ENCODE data around the gene PRR19. TPM values are rescaled to one million over a fixed set of nuclear protein-coding genes. Genes with fewer than 3 reads are reported as not detected.
A peak's percentile ranks its signal among the peaks of the same experiment; 100 is the strongest.
"Not testable (repeated sequence)": the region's sequence is repeated elsewhere in the genome, so short reads cannot be mapped to it uniquely, and the experiment has no call there.

The PRR19 gene, protein sequence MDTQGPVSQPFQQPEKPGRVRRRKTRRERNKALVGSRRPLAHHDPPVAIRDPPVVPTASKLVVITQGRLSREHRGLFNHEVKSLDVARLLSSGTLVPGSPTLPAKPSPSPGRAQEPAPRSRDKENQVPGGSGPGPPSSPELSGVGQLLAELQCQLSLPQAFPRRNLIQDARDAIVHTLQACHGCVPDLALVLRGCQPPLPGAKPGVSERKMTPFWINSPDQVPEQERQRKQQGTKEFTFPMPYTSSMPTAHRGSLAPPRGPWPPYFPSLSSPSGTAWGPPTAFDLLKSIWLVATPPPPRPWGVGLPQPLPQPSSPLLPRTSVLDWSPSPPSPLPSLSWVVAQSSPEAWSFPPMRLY
- 0.49 TPM for polyA plus RNA-seq (ENCODE audit: insufficient read length)

DNA sequence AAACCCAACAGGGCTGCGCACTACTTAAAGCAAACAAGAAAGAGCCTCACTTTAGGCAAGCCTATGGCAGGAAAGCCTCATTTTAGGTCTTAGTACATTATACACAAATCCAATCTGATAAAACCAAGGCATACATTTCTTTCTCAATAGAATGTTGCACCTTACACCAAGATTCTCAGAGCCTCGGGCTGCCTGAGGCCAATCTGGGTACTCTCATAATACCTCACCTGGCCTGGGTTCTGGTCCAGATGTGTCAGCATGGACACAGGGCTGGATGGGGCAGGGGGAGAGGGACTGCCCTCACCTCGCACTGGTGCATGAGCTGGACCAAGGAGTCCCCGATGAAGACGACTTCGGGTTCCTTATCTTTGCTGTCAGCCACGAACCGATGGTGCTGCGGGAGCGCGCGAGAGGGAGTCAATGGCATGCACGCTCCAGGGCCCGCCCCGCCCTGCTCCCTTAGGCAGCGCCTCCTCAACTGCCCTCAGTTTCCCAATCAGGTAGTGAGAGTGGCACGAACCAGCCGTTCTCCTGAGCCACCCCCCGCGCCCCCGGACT is at the start of gene PRR19:
Gene PRR19 (plus strand): TSS at position 487 of the 558 bp plus-strand sequence. CDS start 7,453 bp downstream, outside the sequence.
- DNase-seq (ENCODE audit: low read depth) = no peak

DNA sequence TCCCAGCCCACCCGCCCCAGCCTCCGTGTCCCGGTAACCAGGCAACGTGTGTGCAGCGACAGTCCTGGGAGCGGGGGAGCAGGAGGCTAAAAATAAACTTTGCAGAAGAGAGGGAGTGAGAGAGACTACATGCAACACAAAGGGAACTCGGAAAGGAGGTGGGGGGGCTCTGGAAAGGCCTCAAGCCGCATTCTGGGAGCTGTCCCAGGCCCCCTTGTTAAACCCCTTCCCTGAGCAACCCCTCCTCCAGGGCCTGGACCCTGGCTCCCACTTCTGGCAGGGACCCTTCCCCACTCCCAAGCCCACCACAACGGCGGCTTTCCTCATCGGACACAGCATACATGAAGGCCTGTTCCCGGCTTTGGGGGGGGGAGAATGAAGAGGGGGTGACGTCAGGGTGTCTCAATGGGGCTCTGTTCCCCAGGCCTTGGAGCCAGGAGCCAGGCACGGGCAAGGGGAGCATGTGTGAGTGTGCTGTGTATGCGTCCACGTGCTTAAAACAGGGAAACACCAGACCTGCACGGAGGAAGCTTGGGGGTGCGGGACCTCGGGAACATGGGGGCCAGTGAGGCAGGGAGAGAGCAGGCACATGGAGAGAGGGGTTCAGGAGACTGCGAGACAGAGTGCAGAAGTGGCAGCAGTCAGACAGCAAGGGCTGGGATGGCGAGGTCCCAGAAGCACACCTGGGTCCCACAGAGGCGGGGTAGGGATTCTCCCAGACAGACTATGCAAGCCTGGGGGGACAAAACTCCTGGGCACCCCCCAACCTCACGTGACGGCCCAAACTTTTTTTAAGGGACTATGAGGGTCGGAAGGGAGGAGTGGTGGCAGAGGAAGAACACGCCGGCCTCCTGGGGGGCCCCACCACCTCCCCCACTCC is 49.3 kb upstream of the PRR19 start:
- no peak for DNase-seq (ENCODE audit: low read depth)

DNA sequence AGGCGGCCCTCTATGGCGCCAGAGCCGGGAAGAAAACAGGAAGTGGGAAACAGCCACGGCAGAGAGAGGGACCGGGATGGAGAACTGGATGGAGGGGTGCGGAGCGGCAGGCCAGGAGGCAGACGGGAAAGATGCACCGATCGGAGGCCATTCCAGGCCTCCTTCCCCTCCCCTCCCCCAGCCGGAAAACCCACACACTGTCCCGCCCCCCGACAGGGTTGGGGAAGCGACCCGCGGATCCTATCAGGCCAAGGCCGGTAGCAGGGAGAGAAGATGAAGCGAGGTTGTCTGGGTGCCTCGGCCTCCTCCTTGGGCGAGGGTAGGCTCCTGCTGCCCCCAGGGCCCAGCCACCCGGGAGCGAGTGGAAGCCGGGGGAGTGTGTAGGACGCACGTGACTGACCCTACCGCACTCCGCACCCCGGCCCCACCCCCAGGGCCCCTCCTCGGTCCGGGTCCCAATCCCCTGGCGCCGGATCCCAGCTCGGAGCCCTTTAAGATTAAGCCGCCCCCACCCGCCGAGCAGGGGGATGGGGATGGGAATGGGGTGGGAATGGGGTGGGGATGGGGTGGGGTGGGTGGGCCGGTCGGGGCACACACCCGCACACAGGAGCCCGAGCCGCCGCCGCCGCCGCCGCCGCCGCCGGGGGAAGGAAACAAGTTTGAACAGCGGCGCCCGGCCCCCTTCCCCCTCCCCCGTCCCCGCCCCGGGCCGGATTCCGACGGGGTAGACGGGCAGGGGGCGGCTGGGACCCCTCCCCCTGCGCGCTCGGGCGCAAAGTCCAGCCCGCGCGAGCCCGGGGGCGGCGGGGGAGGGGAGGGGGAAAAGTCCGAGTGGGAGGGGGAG is 48.5 kb upstream of the PRR19 start:
- DNase-seq (ENCODE audit: low read depth) = no peak

DNA sequence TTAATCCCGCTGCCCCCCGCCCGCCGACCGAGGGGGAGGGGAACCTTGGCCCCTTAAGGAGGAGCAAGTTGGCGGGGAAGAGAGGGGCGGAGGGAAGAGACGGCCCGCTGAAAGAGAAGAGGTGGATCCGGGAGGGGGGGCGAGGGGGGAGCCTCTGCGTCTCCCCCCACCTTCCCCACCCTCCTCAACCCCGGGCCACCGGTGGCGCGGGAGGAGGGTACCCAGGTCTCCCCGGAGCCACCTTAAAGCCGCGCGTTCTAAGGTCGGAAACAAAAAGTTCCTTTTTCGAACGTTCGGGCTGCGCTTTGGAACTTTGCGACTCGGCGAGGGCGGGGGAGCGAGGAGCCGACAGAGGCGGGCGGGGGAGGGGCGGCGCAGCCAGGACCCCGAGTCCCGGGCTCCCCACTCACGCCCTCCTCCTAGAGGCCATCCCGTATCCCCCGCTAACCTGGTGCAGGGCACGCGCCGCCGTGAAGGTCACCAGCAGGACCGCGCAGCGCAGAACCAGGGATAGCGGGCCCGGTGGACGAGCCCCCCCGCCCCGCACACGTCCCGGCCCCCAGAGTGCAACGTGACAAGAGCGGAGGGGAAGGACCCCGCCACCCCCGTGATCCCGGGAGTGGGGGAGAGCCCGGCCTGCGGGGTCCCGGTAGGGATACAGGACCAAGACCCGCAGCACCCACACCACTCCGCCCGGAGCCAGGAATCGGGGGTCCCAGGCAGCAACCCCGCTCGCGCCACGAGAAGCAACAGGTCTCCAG is 47.7 kb upstream of the PRR19 start:
- no peak for DNase-seq (ENCODE audit: low read depth)

DNA sequence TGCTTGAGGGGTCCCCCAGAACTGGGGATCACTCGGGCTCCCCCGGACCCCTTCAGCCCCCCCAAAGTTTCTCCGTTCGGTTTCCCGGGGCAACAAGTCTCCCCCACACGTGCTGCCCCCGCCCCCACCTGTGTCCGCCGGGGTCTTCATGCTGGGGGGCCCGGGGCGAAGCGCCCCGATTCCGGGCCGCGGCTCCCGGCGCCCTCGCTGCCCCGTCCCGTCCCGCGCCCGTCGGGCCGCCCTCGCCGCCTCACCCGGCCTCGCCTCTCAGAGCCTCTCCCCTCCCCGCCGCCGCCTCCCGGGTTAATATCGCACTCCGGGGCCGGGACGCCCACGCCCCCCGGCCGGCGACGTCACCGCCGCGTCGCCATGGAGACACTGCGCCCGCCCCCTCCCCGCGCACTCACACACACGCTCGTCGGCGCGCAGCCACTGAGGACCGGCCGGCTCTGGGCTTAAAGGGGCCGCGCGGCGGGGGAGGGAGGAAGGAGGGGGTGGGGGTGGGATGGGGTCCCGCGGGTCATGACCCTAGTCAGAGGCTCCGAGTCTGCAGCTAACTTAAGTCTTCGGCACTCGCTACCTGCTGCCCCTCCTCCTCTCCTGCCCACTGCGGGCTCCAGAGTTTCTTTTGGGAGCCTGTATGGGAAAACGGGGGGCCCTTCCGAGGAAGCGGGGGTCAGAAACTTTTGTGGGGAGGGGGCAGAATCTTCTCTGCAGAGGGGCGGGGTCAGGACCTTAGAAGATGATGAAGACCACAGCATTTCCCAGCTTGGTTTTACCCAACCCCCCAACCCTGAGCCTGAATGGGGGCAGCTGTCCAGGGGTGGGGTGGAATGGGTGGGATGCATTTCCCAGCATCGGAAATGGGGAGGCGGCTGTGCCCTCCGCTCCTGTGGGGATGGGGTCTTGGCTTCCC is 46.8 kb upstream of the PRR19 start, which contains the start of gene ERF:
Gene ERF (minus strand): TSS at position 279 of the 916 bp plus-strand sequence. CDS start 129 bp downstream, at position 150.
- DNase-seq (ENCODE audit: low read depth) = no peak

DNA sequence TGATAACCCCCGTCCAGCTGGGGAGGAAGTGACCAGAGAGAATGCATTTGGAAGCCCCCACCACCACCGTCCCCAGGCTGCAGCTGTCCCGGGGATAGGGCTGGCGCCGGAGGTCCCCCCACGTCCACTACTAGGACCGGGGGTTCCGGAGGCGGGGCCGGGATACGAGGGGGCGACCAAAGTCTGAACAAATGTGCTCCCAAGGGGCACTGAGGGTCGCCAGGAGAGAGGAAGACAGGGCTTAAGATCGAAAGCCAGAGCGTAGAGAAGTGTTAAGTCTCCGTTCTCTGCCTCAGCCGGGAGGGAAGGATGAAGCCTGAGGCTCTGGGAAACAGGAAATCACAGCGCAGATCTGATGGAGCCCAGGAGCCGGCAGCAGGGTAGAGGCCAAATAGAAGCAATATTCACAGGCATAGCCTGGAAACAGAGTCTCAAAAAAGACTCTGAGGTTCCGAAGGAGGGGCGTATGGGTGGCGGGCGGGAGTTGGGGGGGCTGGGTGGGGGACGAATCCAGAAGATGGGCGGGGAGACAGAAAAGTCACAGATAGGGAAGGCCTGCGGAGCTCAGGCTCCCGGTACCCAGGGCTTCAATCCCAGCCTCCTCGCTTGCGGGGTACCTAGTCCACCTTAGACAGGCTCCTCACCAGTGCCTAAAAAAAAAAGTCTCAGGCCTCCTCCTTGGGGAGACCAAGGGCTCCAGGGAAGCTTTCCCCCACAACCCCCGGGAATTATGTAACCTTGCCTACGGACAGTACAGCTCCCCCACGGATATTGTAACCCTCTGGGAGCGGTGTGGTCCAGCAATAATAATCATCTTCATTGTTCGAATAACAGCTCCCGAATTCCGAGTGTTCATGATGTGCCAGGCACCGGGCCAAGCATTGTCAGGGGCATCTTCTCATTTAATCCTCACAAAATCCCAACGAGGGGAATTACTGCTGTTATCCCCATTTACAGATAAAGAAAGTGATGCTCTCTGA is 45.9 kb upstream of the PRR19 start:
- no peak for DNase-seq (ENCODE audit: low read depth)

DNA sequence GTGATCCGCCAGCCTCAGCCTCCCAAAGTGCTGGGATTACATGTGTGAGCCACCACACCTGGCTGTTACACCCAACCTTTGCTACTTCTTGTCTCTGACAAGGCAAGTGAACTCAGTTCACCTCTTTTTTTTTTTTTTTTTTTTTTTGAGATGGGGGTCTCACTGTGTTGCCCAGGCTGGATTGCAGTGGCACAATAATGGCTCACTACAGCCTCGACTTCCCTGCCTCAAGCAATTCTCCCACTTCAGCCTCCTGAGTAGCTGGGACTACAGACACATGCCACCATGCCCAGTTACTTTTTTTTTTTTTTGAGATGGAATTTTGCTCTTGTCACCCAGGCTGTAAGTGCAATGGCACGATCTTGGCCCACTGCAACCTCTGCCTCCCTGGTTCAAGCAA is 44.1 kb upstream of the PRR19 start:
- not testable (repeated sequence) for DNase-seq (ENCODE audit: low read depth)

DNA sequence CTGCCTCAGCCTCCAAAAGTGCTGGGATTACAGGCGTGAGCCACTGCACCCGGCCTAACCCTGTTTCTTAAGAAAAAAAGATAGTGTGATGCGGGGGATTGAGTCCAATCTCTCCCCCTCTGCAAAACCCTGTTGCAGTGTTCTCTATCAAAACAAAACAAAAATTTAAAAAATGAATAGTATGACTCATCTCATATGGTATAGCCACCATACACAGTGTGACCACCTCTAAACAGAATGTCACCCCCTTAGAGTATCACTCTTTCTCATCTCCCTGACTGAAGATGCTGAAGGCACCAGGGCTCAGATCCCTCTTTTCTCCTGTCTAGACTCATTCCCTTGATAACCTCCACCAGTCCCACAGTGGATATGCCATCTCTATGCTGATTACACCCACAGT is 40.2 kb upstream of the PRR19 start:
- DNase-seq (ENCODE audit: low read depth) = no peak

DNA sequence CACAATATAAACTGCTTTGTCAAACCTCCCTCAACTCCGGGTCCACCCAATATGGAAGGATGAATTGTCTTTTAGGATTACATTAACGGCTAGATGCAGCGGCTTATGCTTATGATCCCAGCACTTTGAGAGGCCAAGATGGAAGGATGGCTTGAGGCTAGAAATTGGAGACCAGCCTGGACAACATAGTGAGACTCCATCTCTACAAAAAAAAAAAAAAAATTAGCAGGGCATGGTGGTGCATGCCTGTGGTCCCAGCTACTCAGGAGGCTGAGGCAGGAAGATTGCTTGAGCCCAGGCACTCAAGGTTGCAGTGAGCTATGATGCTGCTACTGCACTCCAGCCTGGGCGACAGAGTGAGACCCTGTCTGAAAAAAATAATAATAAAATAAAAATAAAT is 35.8 kb upstream of the PRR19 start:
- not testable (repeated sequence) for DNase-seq (ENCODE audit: low read depth)

DNA sequence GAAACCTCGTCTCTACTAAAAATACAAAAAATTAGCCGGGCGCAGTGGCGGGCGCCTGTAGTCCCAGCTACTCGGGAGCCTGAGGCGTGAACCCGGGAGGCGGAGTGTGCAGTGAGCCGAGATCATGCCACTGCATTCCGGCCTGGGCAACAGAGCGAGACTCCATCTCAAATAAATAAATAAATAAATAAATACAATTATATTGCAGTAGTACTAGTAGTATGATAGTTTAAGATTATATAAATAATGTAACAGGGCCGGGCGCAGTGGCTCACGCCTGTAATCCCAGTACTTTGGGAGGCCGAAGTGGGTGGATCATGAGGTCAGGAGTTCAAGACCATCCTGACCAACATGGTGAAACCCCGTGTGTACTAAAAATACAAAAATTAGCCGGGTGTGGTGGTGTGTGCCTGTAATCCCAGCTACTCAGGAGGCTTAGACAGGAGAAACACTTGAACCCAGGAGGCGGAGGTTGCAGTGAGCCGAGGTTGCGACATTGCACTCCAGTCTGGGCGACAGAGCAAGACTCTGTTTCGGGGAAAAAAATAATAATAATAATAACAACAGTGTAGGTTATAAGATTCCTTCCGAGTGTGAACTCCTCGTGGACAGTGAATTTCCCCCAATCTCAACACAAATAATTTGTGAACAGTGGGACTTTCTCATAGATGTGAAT is 34.9 kb upstream of the PRR19 start:
- not testable (repeated sequence) for DNase-seq (ENCODE audit: low read depth)

DNA sequence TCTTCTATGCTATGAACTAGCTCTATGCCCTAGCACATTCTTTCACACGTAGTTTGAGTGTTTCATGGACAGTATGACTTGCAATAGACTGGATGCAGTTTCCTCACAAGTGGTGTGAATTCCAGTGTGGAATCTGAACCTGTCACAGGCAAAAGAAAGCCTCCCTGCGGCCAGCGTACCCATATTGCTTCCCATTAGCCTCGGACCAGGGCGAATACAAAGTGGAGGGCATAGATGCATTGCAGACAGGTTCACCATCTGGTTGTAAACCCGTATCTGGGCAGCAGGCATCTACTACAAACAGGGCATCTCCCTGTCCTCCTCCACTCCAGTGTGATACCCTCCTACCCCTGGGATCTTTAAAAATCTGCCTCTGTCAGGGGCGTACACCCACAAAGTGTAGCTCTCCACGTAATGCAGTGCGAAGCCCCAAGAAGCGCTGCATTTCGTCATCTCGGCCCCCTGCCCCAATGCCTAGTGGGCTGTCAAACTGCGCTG is 34.2 kb upstream of the PRR19 start:
- no peak for DNase-seq (ENCODE audit: low read depth)

DNA sequence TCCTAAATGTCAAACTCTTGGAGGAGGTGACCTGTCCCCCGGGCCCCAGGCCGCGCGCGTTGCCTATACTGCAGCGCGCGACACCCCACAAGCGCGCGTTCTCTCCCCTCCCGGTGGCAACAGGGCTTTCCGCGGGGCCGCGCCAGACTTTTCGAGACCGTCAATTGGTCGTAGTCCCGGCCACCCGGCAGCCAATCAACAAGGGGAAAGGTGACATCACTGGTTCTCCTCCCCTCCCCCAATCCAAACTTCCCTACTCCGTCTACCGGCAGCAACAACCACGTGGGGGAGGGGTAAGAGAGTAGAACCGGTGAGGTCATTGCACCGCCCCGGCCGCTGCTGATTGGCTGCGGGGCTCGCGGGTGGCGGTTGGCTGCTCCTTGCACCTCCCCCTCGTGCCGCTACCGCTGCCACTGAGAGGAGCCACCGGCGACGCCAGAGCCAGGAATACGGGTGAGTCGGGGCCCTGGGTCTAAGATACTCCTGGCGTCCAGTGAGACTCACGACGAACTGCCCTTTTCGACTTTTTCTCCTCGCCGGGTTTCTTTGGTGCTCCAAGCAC is 33.7 kb upstream of the PRR19 start:
- peak; percentile 99 for DNase-seq (ENCODE audit: low read depth)

DNA sequence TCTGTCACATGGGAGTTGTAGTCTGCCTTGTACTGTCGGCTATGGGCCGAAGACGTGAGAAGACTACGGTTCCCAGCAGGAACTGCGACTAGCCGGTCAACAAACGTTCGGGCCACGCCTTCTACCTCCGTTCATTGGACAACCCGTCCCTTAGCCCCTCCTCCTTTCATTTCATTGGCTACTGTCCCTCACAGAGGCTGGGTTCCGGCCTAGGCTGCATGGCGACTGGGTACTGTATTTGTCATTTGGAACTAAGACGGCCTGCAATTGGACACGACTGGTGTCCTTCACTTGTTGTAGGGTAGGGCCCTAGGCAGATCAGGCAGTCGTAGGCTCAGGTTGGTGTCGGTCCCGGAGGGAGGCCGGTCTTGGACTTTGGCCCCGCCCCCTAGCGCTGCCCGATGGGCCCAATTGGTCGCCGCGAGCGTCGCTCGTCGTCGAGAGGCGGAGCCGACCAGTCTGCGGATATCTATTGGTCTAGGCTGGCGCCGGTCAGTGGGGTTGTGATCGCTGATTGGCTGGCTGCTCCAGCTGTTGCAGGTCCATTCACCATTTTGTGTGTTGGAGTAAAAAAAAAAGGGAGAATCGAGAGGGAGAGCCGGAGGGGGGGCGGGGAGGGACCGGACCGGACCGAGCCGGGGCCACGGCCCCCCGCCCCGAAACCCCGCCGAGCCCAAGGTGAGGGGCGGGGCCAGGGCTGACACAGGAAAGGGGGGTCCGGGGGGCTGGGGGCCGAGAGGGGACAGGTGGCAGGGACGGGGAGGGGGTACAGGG is 33.0 kb upstream of the PRR19 start, which contains the start of gene CIC:
Gene CIC (plus strand): TSS at position 549 of the 774 bp plus-strand sequence. CDS start 2,532 bp downstream, outside the sequence.
- peak; percentile 100 for DNase-seq (ENCODE audit: low read depth)

DNA sequence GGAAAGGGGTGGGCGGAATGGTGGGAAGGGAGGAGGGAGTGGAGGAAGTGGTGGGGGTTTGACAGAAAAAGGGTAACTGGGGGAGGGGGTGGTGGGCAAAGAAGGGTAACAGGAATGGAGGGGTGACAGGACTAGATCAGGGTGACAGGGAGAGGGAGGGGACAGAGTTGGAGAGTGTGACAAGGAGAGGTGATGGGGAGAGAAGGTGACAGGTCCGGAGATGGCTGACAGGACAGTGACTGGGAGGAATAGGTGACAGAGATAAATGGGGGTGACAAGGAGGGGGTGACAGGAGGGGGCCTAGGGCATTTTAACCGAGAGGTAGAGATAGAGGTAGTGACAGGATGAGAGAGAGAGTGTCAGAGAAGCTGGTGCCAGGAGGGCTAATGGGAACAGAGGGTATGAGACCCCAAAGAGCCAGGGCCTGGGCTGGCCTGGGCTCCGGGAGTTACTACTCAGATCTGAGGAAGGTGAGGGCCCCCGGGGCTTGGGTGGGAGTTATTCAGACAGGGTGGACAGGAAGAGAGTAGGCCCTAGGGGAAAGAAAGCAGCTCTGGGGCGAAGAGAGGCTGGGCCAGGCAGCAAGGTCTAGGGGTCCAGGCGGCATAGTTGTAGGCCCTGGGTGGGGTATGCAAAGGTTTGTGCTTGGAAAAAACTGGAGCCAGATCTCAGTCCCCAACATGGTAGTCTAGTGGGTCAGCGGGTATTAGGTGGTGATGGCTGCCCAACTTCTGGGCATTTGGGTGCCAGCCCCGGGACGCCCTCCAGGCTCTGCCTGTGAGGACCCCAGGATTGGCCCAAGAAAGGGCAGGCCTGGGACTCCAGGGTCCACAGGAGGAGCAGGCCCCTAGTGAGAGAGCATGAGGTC is 32.2 kb upstream of the PRR19 start:
- DNase-seq (ENCODE audit: low read depth) = no peak

DNA sequence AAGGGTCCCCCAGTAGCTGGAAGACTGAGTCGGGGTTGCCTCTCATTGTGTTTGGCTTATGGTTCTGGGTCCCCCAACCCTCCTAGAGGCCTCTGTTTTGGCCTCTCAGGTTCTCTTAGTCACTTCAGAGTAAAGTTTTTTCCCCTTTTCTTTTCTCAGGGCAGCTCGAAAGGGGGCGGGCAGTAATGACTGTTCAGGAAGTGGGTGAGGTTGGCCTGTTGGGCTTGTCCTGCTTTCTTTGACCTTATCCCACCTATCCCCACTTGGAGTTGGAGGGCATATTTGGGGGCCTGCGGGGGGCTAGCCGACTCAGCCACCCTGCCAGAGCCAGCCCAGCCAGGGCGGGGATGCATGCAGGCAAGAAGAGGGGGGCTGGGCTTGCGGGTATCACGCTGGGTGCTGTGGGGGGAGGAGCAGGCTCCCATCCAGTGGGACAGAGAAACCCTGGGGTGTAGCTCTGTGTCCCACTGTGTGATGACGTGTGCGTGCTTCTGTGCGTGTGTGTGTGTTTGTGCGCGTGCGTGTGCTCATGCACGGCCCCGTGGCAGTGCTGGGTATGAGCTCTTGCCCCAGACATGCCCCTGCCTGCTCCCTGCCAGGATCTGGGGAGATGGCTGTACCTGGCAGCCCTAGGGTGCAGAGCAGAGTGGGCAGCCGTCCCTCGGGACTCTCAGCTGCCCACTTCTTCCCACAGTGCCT is 31.4 kb upstream of the PRR19 start:
- DNase-seq (ENCODE audit: low read depth) = no peak
